Neural cell (in vitro differentiated cells): ENCODE data around the gene ACP7. TPM values are rescaled to one million over a fixed set of nuclear protein-coding genes. Genes with fewer than 3 reads are reported as not detected.

Experiments
- H2AFZ ChIP-seq: fragments of 200-600, 300-800 bp; sonication (generic), shearing (Covaris generic); 2 replicates; pipeline ENCODE4 v1.6.0; 2014; ENCODE audit warnings: low read depth, mild to moderate bottlenecking, antibody characterized with exemption, low read length, moderate library complexity
- H3F3A ChIP-seq: fragments of 200-600 bp; shearing (Covaris generic); 2 replicates; pipeline ENCODE4 v1.6.1; 2016; ENCODE audit warnings: mild to moderate bottlenecking, moderate library complexity, mixed read lengths, antibody characterized with exemption, low read length; ENCODE audit not compliant: insufficient read depth, poor library complexity, severe bottlenecking
- H3K27ac ChIP-seq: fragments of 200-600, 300-800 bp; sonication (generic), shearing (Covaris generic); 2 replicates; pipeline ENCODE4 v1.5.1; 2014; ENCODE audit warnings: mild to moderate bottlenecking, low read length, moderate library complexity
- H3K27me3 ChIP-seq: fragments of 300-800, 200-600 bp; sonication (generic), shearing (Covaris generic); 2 replicates; pipeline ENCODE4 v1.6.0; 2014; ENCODE audit warnings: mild to moderate bottlenecking, low read depth, low read length, moderate library complexity; ENCODE audit not compliant: insufficient read depth
- H3K36me3 ChIP-seq: fragments of 300-800, 200-600 bp; sonication (generic), shearing (Covaris generic); 2 replicates; pipeline ENCODE4 v1.5.1; 2014; ENCODE audit warnings: mild to moderate bottlenecking, antibody characterized with exemption, low read length, moderate library complexity; ENCODE audit not compliant: insufficient read depth
- H3K4me2 ChIP-seq: fragments of 300-800, 200-600 bp; sonication (generic), shearing (Covaris generic); 2 replicates; pipeline ENCODE4 v1.6.0; 2014; ENCODE audit warnings: mild to moderate bottlenecking, low read length
- H3K4me3 ChIP-seq: fragments of 300-800, 200-600 bp; sonication (generic), shearing (Covaris generic); 2 replicates; pipeline ENCODE4 v1.5.1; 2014; ENCODE audit warnings: mild to moderate bottlenecking, low read length, moderate library complexity
- H3K79me2 ChIP-seq: fragments of 200-600 bp; shearing (Covaris generic); replicated peaks from 2 replicates; pipeline ENCODE4 v1.6.0; 2014; ENCODE audit warnings: mild to moderate bottlenecking, low read length, moderate library complexity; ENCODE audit not compliant: insufficient read depth
- H3K9ac ChIP-seq: fragments of 300-800, 200-600 bp; sonication (generic), shearing (Covaris generic); 2 replicates; pipeline ENCODE4 v1.6.1; 2016; ENCODE audit warnings: mild to moderate bottlenecking, low read length, mixed read lengths
- H3K9me2 ChIP-seq: fragments of 200-600 bp; shearing (Covaris generic); 2 replicates; pipeline ENCODE4 v1.6.1; 2016; ENCODE audit warnings: mild to moderate bottlenecking, low read length, mixed read lengths; ENCODE audit not compliant: insufficient read depth
- H3K9me3 ChIP-seq: fragments of 200-600, 300-800 bp; sonication (generic), shearing (Covaris generic); 2 replicates; pipeline ENCODE4 v1.6.1; 2016; ENCODE audit warnings: mild to moderate bottlenecking, mixed run types, low read length, moderate library complexity, mixed read lengths
- H4K20me1 ChIP-seq: fragments of 200-600 bp; shearing (Covaris generic); 2 replicates; pipeline ENCODE4 v1.6.1; 2016; ENCODE audit warnings: mild to moderate bottlenecking, mixed run types; ENCODE audit not compliant: insufficient read depth
- EP300 ChIP-seq: fragments of 450-650 bp; conservative IDR thresholded peaks from 2 replicates; pipeline ENCODE4 v1.6.1; 2014; ENCODE audit warnings: antibody characterized with exemption, mild to moderate bottlenecking, moderate library complexity; ENCODE audit not compliant: poor library complexity, severe bottlenecking
- EZH2 ChIP-seq: fragments of 200-600, 300-800 bp; shearing (Covaris generic), sonication (generic); IDR thresholded peaks from 2 replicates; pipeline ENCODE4 v1.6.1; 2014; ENCODE audit warnings: antibody characterized with exemption, low read length, borderline replicate concordance, mild to moderate bottlenecking; ENCODE audit not compliant: insufficient read depth, poor library complexity, severe bottlenecking
- MXI1 ChIP-seq: fragments of 450-650 bp; conservative IDR thresholded peaks from 2 replicates; pipeline ENCODE4 v1.6.1; 2014; ENCODE audit warnings: antibody characterized with exemption, mild to moderate bottlenecking; ENCODE audit not compliant: poor library complexity, severe bottlenecking
- POLR2AphosphoS5 ChIP-seq: IDR thresholded peaks from 2 replicates; pipeline ENCODE4 v1.6.1; 2012
- RAD21 ChIP-seq: fragments of 450-650 bp; conservative IDR thresholded peaks from 2 replicates; pipeline ENCODE4 v1.6.1; 2014; ENCODE audit warnings: antibody characterized with exemption, mild to moderate bottlenecking, moderate library complexity
- SMC3 ChIP-seq: fragments of 450-650 bp; conservative IDR thresholded peaks from 2 replicates; pipeline ENCODE4 v1.6.1; 2014; ENCODE audit warnings: antibody characterized with exemption, mild to moderate bottlenecking, moderate library complexity; ENCODE audit not compliant: poor library complexity
- TAF1 ChIP-seq: IDR thresholded peaks from 2 replicates; pipeline ENCODE4 v1.6.1; 2012; ENCODE audit warnings: low read depth
- polyA plus RNA-seq: library from polyadenylated mRNA; depleted of rRNA; stranded (reverse); fragments of >200 nt; gene quantifications from 2 replicates; pipeline ENCODE4 v1.2.3, GENCODE V29; 2014
- TF ChIP-seq, protein P1 (sequence below): fragments of 450-650 bp; IDR thresholded peaks from 2 replicates; pipeline ENCODE4 v1.5.1; 2014; ENCODE audit warnings: antibody characterized with exemption, mild to moderate bottlenecking, moderate library complexity; ENCODE audit not compliant: poor library complexity, severe bottlenecking
- TF ChIP-seq, protein P2 (sequence below): IDR thresholded peaks from 2 replicates; pipeline ENCODE4 v1.6.1; 2012; ENCODE audit warnings: borderline replicate concordance

Gene ACP7
- polyA plus RNA-seq, 1 donor from 2014 or later = not detected

DNA sequence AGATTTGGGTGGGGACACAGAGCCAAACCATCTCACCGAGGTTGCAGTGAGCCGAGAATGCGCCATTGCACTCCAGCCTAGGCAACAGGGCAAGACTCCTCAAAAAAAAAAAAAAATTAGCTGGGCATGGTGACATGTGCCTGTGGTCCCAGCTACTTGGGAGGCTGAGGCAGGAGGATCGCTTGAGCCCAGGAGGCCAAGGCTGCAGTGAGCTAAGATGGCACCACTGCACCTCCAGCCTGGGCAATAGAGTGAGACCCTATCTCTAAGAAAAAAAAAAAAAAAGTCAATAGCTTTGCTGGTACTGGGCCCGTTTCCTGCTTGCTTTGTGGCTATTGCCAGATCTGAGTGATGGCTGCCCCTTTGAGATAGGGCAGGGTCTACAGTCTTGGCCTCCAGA is 13.1 kb downstream of the ACP7 start:
- Histone ChIP-seq H4K20me1 (no peaks in the 10 kb centered on the region), H3K36me3 (no peaks in the 10 kb centered on the region), H3K27me3 (peaks cover 3% of the 10 kb centered on the region), H3K79me2 (no peaks in the 10 kb centered on the region), H2AFZ (no peak overlapping the region), H3K4me3 (no peak overlapping the region), H3K9me3 (no peaks in the 10 kb centered on the region), H3K9me2 (no peaks in the 10 kb centered on the region), H3F3A (no peaks in the 10 kb centered on the region), H3K9ac (no peak overlapping the region), H3K4me2 (no peak overlapping the region), H3K27ac (no peak overlapping the region)
- TF ChIP-seq POLR2AphosphoS5 (no peak), SMC3 (no peak)
- TF ChIP-seq, protein P1, sequence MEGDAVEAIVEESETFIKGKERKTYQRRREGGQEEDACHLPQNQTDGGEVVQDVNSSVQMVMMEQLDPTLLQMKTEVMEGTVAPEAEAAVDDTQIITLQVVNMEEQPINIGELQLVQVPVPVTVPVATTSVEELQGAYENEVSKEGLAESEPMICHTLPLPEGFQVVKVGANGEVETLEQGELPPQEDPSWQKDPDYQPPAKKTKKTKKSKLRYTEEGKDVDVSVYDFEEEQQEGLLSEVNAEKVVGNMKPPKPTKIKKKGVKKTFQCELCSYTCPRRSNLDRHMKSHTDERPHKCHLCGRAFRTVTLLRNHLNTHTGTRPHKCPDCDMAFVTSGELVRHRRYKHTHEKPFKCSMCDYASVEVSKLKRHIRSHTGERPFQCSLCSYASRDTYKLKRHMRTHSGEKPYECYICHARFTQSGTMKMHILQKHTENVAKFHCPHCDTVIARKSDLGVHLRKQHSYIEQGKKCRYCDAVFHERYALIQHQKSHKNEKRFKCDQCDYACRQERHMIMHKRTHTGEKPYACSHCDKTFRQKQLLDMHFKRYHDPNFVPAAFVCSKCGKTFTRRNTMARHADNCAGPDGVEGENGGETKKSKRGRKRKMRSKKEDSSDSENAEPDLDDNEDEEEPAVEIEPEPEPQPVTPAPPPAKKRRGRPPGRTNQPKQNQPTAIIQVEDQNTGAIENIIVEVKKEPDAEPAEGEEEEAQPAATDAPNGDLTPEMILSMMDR = no peak

DNA sequence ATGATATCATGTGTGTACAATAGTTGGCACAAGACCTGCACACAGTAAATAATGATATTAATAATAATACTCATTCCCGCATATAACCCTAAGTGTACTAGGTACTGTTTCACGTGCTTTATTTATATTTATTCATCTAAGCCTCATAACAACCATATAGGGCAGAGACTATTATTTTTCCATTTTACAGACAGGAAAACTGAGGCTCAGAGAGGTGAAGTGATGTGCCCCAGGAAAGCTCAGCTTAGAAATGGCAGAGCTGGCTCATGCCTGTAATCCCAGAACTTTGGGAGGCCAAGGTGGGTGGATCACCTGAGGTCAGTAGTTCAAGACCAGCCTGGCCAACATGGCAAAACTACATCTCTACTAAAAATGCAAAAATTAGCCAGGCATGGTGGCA is 13.6 kb downstream of the ACP7 start:
- no peak for TF ChIP-seq EP300
- no peak for TF ChIP-seq RAD21
- TF ChIP-seq SMC3 = no peak
- no peak for TF ChIP-seq TAF1
- TF ChIP-seq EZH2 = no peak
- TF ChIP-seq POLR2AphosphoS5 = no peak
- TF ChIP-seq MXI1 = no peak
- TF ChIP-seq, protein P1 = no peak
- TF ChIP-seq, protein P2, sequence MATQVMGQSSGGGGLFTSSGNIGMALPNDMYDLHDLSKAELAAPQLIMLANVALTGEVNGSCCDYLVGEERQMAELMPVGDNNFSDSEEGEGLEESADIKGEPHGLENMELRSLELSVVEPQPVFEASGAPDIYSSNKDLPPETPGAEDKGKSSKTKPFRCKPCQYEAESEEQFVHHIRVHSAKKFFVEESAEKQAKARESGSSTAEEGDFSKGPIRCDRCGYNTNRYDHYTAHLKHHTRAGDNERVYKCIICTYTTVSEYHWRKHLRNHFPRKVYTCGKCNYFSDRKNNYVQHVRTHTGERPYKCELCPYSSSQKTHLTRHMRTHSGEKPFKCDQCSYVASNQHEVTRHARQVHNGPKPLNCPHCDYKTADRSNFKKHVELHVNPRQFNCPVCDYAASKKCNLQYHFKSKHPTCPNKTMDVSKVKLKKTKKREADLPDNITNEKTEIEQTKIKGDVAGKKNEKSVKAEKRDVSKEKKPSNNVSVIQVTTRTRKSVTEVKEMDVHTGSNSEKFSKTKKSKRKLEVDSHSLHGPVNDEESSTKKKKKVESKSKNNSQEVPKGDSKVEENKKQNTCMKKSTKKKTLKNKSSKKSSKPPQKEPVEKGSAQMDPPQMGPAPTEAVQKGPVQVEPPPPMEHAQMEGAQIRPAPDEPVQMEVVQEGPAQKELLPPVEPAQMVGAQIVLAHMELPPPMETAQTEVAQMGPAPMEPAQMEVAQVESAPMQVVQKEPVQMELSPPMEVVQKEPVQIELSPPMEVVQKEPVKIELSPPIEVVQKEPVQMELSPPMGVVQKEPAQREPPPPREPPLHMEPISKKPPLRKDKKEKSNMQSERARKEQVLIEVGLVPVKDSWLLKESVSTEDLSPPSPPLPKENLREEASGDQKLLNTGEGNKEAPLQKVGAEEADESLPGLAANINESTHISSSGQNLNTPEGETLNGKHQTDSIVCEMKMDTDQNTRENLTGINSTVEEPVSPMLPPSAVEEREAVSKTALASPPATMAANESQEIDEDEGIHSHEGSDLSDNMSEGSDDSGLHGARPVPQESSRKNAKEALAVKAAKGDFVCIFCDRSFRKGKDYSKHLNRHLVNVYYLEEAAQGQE = no peak
- Histone ChIP-seq H3F3A (no peaks in the 10 kb centered on the region), H3K79me2 (no peaks in the 10 kb centered on the region)

More for the DNA sequence above, 13.6 kb downstream of the ACP7 start:
- H2AFZ ChIP-seq = no peak overlapping the region
- no peaks in the 10 kb centered on the region for H3K36me3 ChIP-seq
- no peaks in the 10 kb centered on the region for H3K9me2 ChIP-seq
- no peak overlapping the region for H3K4me3 ChIP-seq
- no peak overlapping the region for H3K4me2 ChIP-seq
- no peaks in the 10 kb centered on the region for H3K9me3 ChIP-seq
- H3K27ac ChIP-seq = no peak overlapping the region
- peaks cover 3% of the 10 kb centered on the region for H3K27me3 ChIP-seq
- no peaks in the 10 kb centered on the region for H4K20me1 ChIP-seq
- no peak overlapping the region for H3K9ac ChIP-seq
